Lower leg skin (tissue), 4 donors: ENCODE data around the gene GFOD2. TPM values are rescaled to one million over a fixed set of nuclear protein-coding genes. Genes with fewer than 3 reads are reported as not detected.

Experiments
- DNase-seq, 2 donors: peaks; one replicate each; pipeline ENCODE4 v3.0.0-alpha.2; 2019; ENCODE audit warnings: low spot score in 2 of 2
- H3K4me3 ChIP-seq: fragments of 200-600 bp; sonication (generic); 2 replicates; pipeline ENCODE4 v1.5.1; 2017; ENCODE audit warnings: mild to moderate bottlenecking, low read depth; ENCODE audit not compliant: poor library complexity, severe bottlenecking
- POLR2A ChIP-seq, 2 donors: fragments of 450-650 bp; IDR thresholded peaks; one replicate each; pipeline ENCODE4 v1.6.1; 2016 to 2017; ENCODE audit warnings: antibody characterized with exemption in 2 of 2, mild to moderate bottlenecking in 1 of 2, moderate library complexity in 1 of 2
- WGBS, 2 donors: methylation state at CpG; one replicate each; pipeline ENCODE4 v1.1.5; 2018; 5-methylcytosine and 5-hydroxymethylcytosine counted together
- intact Hi-C: fragments of 100-400 bp; cut with DNase I; formaldehyde crosslinking; loops from one replicate; pipeline ENCODE4 v1.15.0; 2023; ENCODE audit warnings: low total_unique reads
- total RNA-seq, 4 donors: library from RNA; depleted of rRNA; stranded (reverse); fragments of >200 nt; gene quantifications; one replicate each; pipeline ENCODE4 v1.1.0, GENCODE V29; 2016
- TF ChIP-seq, protein P1 (sequence below), 3 donors: fragments of 450-650 bp; IDR thresholded peaks; one replicate each; pipeline ENCODE4 v1.5.1; 2016; ENCODE audit warnings: antibody characterized with exemption in 3 of 3, mild to moderate bottlenecking in 3 of 3, moderate library complexity in 2 of 3

GFOD2 gene
- total RNA-seq, 4 donors from 2014 or later = 31.7 to 41.4 (median 33.5) TPM

- no peak for TF ChIP-seq POLR2A (IDR thresholded peaks at IDR 0.05)
- TF ChIP-seq, protein P1, sequence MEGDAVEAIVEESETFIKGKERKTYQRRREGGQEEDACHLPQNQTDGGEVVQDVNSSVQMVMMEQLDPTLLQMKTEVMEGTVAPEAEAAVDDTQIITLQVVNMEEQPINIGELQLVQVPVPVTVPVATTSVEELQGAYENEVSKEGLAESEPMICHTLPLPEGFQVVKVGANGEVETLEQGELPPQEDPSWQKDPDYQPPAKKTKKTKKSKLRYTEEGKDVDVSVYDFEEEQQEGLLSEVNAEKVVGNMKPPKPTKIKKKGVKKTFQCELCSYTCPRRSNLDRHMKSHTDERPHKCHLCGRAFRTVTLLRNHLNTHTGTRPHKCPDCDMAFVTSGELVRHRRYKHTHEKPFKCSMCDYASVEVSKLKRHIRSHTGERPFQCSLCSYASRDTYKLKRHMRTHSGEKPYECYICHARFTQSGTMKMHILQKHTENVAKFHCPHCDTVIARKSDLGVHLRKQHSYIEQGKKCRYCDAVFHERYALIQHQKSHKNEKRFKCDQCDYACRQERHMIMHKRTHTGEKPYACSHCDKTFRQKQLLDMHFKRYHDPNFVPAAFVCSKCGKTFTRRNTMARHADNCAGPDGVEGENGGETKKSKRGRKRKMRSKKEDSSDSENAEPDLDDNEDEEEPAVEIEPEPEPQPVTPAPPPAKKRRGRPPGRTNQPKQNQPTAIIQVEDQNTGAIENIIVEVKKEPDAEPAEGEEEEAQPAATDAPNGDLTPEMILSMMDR (IDR thresholded peaks at IDR 0.05) = no peak
- intact Hi-C loops = loop anchor here (5.0 kb wide), 1 partner anchor 140 kb away; no protein-coding TSS in a partner anchor
- 35 to 38% methylated on average over 4 of the region's 4 CpGs for WGBS, 2 donors
- no peak overlapping the region for H3K4me3 ChIP-seq
- DNase-seq = no peak
These were observed 46.8 kb downstream of the GFOD2 start for GRCh38 chr16:67672306-67672705.

- intact Hi-C loops = loop anchor here (5.0 kb wide), 1 partner anchor 143 kb away; no protein-coding TSS in a partner anchor
- TF ChIP-seq POLR2A (IDR thresholded peaks at IDR 0.05) = no peak
- TF ChIP-seq, protein P1 (IDR thresholded peaks at IDR 0.05) = no peak
- DNase-seq = no peak
- no peak overlapping the region for H3K4me3 ChIP-seq
- WGBS, 2 donors = 80 to 85% methylated on average over 10 of the region's 10 CpGs
These were observed 49.5 kb downstream of the GFOD2 start for GRCh38 chr16:67669499-67670101.

DNA sequence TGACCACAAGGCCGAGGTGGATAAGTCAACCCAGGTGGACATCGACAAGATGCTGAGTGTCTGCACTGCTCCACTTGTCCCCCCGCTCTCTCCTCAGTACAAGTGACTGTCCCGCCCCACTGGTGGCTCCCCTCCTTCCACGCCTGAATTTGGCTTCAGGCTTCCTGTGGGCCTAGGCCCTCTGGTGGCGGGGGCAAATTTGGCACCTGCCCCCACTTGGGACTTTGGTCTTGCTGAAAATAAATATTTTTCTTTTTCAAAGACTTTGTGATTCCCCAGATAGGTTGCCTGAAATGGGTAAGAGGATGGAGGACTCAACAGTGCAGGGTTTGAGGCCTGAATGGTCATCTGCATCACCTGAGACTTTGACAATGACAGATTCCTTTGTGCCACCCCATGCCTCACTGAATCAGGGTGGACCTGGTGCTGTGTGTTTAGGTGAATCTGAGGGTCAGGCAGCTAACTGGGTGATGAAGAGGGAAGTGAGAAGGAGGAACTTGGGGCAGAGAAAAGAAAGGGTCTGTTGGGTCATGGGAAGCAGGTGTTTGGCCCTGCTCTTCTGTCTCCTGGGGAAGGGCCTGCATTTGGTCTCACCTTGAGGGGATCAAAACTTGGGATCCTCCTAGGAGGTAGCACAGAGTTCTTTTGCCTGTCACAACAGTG, 50.5 kb downstream of the GFOD2 start:
- TF ChIP-seq POLR2A (IDR thresholded peaks at IDR 0.05) = no peak
- TF ChIP-seq, protein P1 (IDR thresholded peaks at IDR 0.05) = no peak
- no peak overlapping the region for H3K4me3 ChIP-seq
- no peak for DNase-seq
- 83 to 90% methylated on average over 6 of the region's 6 CpGs for WGBS, 2 donors
- intact Hi-C loops = no loop called here

- DNase-seq = peak; percentile 80 to 96
- intact Hi-C loops = no loop called here
- WGBS, 2 donors = 12 to 20% methylated on average over 5 to 18 of the region's 18 CpGs
- TF ChIP-seq POLR2A (IDR thresholded peaks at IDR 0.05) = no peak
- TF ChIP-seq, protein P1 (IDR thresholded peaks at IDR 0.05) = peak in 1 of 3 donors; percentile 81
- no peak overlapping the region for H3K4me3 ChIP-seq
These were observed 51.2 kb downstream of the GFOD2 start for GRCh38 chr16:67667817-67668494.

- H3K4me3 ChIP-seq = no peak overlapping the region
- WGBS, 2 donors = 21 to 22% methylated on average over 5 to 10 of the region's 10 CpGs
- intact Hi-C loops = no loop called here
- no peak for DNase-seq
- no peak for TF ChIP-seq POLR2A (IDR thresholded peaks at IDR 0.05)
- TF ChIP-seq, protein P1 (IDR thresholded peaks at IDR 0.05) = no peak
These were observed 51.7 kb downstream of the GFOD2 start for GRCh38 chr16:67667453-67667816.
